ENCODE data around the gene PSORS1C1.
A peak's percentile ranks its signal among the peaks of the same experiment; 100 is the strongest.
"Not testable (repeated sequence)": the region's sequence is repeated elsewhere in the genome, so short reads cannot be mapped to it uniquely, and the experiment has no call there.

PSORS1C1 gene

DNA sequence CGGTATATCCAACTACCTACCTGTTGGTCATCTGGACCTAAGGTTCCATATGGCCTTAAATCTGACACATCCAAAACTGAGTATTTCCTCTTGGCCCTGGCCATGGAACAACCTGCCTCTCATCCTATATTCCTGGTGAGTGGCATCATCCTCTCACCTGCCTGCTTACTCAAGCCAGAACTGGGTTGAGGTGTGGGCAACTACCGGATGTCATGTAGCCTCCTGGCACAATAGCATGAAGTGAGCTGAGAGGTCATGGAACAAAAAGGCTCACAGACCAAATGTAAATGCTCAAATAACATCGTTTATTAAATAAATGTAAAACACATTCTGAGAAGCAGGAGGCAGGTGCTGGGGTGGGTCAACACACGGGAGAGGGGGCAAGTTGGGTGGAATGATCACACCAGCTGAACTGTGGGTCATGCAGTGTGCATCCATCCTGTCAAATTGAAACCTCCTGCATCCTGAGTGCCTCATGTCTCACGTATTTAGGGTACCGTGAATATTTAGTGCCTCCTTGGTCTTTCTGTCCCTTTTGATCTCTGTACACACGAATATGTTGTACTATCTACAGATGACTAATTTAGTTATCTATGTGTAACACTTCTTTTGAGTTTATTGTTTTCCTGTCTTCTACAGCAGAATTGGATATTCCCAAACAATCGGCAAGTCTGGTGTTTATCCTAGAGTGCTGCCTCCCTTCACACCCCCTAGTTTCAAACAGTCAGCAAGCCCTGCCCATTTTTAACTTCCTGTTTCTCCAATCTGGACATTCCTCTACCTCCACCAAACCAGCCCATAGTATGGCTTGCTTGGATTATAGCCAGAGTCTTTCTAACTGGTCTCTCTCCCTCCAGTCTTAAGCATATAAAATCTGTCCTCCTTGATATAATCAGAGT is 63.8 kb downstream of the PSORS1C1 start:
- DNase-seq (ENCODE audit: low read depth in 2 of 2): no peak

DNA sequence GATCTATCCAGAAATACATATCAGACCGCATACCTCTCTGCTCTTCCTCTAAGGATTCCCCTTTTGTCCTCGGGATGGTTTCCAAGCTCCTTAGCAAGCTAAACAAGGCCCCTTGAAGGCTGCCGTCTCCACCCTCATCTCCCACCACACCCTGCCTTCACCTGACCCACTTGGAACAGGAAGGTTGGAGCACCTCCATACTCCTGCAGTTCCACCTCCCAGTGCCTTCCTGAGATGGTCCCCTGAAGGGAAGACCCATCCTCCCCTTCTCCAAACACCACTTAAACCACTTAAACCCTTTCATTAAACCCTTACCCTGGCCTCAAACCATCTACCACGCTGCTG is 64.4 kb downstream of the PSORS1C1 start:
- no peak for DNase-seq (ENCODE audit: low read depth in 2 of 2)

DNA sequence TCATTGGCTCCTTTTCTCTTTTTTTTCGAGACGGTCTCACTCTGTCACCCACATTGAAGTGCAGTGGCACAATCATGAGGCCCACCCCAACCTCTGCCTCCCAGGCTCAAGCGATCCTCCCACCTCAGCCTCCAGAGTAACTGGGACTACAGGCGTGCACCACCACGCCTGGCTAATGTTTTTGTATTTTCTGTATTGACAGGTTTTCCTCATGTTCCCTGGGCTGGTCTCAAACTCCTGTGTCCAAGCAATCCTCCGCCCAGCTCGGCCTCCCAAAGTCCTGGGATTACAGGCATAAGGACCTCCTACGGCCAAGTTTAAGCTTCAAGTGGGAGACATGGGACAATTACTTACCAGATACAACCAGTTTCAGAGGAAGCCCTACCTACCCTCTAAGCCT is 65.3 kb downstream of the PSORS1C1 start:
- DNase-seq (ENCODE audit: low read depth in 2 of 2): no peak

DNA sequence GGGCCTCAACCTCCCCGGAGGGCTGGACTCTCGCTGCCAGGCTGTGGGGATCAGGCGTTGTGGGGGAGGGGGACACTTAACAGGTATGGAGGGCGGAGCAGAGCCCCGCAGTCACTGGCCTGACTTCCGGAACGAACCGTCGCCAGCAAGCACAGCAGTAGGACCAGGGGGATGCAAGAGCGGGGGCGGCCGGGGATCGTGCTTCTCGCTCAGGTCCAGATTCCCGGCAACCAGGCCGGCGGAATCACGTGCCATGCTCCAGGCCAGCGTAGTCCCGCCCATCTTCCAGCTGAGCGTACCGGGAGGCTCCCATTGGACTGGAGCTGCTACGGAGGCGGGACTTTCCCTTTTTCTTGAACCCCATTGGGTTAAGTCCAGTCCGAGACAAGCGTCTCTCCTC is 65.9 kb downstream of the PSORS1C1 start:
- peak in 1 of 2 donors; percentile 34 for DNase-seq (ENCODE audit: low read depth in 2 of 2)

DNA sequence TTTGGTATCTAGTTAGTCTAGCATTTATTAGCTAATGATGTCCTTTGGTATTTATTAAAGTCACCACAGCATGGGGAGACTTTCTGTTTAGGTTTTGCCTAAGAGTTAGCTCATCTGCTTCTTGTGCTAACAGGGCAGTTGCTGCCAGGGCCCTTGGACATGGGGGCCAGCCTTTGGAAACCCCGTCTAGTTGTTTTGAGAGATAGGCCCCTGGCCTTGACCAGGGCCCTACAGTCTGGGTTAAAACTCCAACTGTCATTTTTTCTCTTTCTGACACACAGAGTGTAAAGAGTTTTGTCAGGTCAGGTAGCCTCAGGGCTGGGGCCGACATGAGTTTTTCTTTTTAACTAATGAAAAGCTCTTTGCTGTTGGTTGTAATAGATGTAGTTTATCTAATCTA is 68.7 kb downstream of the PSORS1C1 start:
- not testable (repeated sequence) for DNase-seq (ENCODE audit: low read depth in 2 of 2)

DNA sequence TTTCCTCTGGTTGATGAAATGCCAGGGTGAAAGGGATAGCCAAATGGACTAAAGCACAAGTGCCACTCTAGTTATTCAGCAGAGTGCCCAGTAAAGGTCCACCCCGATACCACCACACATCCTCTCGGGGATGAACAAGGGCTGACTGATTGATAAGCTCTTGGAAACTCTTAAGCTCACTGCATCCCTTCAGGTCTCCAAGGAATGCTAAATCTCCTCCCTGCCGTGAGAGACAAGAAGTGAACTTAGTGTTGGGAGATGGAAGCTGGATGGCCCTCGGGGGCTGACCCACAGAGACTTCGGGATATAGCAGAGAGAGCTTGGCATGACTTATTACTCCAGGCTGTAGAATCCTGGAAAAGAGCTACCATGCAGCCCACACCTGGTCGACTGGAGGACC is 69.3 kb downstream of the PSORS1C1 start:
- DNase-seq (ENCODE audit: low read depth in 2 of 2): not testable (repeated sequence)

DNA sequence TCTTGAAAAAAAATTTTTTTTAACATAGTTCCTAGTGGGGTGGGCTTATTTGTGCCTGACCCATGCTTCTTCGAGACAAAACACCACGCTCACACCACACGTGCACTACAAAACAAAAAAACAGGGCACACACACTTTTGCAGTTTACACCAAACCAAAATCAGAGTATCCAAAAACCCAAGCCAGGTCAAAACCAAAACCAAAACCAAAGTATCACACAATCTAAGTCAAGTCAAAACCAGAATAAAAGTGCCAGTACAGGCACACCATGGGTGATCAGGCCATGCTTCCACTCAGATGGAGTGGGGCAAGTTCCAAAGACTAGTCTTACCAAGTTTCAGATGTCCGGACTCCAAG is 71.1 kb downstream of the PSORS1C1 start:
- not testable (repeated sequence) for DNase-seq (ENCODE audit: low read depth in 2 of 2)

DNA sequence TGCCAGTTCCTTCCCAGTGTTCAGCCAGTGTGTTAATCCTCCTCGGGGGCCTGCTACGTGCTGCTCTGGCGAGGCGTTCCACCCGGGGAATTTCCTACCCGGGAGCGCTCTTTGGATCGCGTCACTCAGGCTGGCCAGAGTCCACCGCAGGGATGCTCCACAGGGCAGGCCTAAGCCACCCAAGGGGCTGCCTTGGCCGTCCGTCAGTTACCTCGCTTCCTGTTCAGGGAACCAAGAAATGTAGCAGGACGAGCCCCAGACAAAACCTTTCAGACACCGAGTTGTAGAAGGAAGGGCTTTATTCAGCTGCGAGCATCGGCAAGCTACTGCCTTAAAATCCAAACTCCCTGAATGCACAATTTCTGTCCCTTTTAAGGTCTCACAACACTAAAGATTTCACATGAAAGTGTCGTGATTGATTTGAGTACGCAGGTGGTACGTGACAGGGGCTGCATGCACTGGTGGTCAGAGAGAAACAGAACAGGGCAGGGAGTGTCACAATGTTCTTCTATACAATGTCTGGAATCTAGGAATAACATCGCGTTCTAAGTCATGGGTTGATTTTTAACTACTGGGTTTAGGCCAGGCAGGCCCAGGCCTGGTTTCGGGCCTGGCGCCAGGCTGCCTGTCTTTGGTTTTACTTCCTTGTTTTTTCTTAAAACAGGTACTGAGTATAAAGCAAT is 71.6 kb downstream of the PSORS1C1 start:
- DNase-seq (ENCODE audit: low read depth in 2 of 2): no peak

DNA sequence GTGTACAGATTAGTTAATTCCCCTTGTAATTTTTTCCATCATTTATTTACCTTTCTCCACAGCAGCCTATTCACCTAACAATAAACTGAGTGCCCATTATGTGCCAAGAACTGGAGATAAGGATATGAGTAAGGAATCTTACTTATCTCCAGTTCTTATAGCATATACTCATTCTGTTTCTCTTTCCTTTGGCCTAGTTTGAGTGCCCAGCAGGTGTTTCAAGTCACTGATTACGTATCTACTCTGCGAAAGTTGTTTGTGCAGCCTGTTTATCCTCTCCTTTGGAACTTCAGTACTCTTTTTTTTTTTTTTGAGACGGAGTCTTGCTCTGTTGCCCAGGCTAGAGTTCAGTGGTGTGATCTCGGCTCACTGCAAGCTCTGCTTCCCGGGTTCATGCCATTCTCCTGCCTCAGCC is 73.2 kb downstream of the PSORS1C1 start:
- no peak for DNase-seq (ENCODE audit: low read depth in 2 of 2)

DNA sequence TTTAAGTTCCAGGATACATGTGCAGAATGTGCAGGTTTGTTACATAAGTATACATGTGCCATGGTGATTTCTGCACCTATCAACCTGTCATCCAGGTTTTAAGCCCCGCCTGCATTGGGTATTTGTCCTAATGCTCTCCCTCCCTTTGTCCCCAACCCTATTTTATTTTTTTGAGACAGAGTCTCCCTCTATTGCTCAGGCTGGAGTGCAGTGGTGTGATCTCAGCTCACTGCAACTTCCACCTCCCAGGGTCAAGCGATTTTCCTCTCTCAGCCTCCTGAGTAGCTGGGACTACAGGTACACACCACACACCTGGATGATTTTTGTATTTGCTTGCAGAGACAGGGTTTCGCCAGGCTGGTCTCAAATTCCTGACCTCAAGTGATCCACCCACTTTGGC is 74.6 kb downstream of the PSORS1C1 start:
- DNase-seq (ENCODE audit: low read depth in 2 of 2): not testable (repeated sequence)

Data from activated CD8-positive, alpha-beta memory T cell treated with anti-CD3 and anti-CD28 coated beads for 4 hours (primary cell).